Gastrocnemius medialis (tissue), 4 donors: ENCODE results near the gene AGPAT3.

Source experiments
- CTCF ChIP-seq, 5 experiments: fragments of 450-650 bp in 3 of 5; fragments of 200-600 bp in 2 of 5; sonication (generic) in 2 of 5; IDR thresholded peaks in 4 of 5; conservative IDR thresholded peaks in 1 of 5; 1 replicate in 4 of 5; 2 replicates in 1 of 5; pipeline ENCODE4 v1.5.1; 2016 to 2019; ENCODE audit warnings: antibody characterized with exemption in 5 of 5, mild to moderate bottlenecking in 3 of 5, moderate library complexity in 3 of 5
- POLR2A ChIP-seq, 2 donors: fragments of 450-650 bp; IDR thresholded peaks; one replicate each; pipeline ENCODE4 v1.6.1; 2017; ENCODE audit warnings: antibody characterized with exemption in 2 of 2, mild to moderate bottlenecking in 2 of 2, moderate library complexity in 2 of 2

GRCh38 chr21:43937051-43937832 is 72.2 kb downstream of the AGPAT3 start:
- no peak for TF ChIP-seq POLR2A (IDR thresholded peaks at IDR 0.05)
- no peak for TF ChIP-seq CTCF (IDR thresholded peaks at IDR 0.05 in 4 of 5, conservative IDR thresholded peaks at IDR 0.05 in 1 of 5)
